ENCODE measurements around the gene UBAP1.
"Not testable (repeated sequence)": the region's sequence is repeated elsewhere in the genome, so short reads cannot be mapped to it uniquely, and the experiment has no call there.

UBAP1 gene

DNA sequence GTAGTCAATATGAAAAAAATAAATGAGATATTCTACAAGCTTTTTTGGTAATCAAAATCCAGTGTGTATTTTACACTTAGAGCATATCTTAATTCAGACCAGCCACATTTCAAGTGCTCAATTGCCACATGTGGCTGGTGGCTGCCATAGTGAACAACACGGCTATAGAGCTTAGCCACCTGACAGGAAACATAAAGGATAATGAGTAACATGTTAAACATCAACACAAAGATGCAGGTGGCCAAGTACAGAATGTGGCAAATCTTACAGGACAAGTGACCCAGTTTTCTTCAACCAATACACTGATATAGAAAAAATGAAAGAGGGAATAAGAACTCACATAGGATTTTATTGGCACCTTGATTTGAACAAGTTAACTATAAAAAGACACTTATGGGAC, 88.8 kb downstream of the UBAP1 start:
- no peak for DNase-seq

DNA sequence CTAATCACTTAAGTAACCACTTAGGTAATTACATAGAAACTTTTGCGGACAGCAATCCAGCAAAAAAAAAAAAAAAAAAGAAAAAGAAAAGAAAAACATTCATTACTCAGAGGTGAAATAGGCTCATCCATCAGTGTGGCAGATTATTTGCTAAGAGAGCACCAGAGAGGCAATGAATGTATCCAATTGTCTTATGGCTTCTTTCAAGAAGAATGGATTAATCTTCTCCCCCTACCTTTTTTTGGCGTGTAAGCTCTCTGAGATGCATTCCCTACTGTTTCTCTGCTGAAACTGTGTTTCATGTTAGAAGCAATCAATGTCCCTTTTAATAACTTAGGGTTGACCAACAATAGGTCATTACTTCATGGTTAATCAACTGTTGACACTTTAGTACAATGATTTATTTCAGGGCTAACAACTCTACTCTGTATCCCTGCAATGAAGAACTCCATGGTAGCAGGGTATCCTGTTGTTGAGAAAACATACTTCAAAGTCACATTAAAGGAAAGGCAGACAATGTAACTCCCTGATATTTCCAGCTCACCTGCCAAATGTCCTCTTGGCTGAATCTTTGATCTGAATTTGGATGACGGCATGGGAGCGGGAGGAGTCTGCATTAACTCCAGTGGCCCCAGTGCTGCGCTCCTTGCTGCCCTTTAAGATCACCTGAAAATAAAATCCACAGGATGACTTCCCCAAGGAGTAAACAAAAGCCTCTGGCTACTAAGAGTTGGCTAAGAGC, 92.6 kb downstream of the UBAP1 start:
- no peak for DNase-seq

DNA sequence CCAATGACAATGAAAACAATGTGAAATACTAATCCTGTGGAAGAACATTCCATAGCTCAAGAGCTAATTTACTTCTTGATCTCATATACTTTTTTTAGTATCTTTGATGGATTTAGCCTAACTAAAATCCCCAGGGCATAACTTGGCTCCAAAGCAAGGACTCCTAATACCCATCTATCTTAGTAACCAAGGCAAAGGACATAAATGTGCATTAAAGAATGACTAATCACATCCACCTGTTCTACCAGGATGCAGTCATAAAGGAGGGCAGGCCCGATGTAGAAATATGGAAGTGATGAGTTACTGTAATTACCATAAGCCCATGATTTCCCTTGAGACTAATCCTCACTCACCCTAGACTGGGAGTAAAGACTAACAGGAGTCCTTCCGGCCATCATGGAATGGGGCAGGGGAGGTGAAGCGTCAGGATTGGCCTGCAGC, 93.3 kb downstream of the UBAP1 start:
- DNase-seq = no peak

DNA sequence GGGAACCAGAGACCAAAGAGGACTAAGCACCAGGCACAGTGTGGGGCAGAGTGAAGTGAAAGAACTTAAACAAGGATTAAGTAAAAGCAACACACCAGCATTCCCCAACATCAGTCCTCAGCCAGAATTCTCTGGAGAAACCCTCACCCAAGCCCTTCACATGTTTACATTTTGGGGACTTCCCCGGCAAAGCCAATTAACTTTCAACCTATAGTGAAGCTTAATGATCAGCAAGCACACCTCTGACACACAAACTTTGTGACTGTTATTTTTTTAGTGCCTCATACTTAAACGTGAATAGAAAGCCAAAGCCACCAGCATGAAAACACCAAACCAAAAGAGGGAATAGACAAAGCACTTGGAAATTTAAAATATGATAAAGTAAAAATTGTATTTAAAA, 94.7 kb downstream of the UBAP1 start:
- not testable (repeated sequence) for DNase-seq

DNA sequence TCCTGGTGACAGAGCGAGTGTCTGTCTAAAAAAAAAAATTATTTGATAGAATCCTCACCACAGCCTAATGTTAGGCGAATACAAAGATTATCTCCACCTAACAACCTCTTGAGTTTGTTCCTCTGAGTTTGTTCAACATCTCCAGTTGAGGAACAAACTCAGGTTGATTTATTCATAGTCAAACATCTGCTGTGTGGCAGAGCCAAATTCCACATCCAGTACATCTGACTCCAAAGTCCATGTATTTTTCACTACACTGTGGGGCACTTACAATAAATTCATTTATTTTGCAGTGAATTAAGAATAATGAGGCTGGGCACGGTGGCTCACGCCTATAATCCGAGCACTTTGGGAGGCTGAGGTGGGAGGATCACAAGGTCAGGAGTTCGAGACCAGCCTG, 97.0 kb downstream of the UBAP1 start:
- no peak for DNase-seq

DNA sequence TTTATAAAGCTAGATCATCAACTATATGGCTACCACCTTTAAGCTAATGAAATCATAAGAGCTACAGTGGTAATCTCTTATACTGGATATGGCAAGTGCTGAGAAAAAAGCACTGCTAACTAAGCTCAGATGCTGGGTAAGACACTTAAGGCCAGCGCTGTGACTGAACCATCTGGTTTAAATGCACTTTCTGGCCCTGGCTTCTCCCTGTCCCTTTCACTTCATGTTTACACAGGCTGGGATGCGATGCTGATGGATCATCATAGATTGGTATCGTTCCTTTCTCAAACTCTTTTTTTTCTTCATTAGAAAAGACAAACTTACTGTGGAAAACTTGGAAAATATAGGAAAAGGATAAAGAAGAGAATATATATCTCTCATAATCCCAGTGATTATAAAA, 97.9 kb downstream of the UBAP1 start:
- no peak for DNase-seq

DNA sequence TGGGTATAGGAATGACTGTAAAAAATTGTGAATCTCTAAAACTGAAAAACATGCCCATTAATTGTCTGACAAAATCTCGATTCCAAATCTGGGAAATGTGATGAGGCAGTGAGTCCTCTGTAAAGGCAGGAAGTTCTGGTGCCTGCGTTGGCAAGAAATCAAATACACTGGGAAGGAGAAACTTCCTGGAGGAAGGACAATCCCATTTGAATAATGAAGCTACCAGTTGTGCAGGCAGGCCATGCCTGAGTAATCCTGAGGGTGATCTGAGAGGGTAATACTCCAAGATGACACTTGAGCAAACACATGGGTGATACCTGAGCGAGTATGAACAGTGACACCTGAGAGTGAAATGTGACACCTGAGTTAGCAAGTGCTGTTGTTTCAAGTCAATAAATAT, 100.6 kb downstream of the UBAP1 start:
- no peak for DNase-seq

DNA sequence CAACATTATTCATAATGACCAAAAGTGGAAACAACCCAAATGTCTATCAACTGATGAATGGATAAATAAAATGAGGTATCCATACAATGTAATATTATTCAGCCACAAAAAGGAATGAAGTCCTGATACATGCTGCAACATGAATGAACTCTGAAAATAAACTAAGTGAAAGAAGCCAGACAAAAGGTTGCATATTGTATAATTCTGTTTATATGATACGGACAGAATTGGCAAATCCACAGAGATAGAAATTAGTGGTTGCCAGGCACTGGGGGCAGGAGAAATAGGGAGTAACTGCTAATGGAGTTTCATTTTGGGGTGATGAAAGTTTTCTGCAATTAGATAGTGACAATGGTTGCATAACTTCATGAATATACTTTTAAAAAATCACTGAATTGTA, 103.3 kb downstream of the UBAP1 start:
- no peak for DNase-seq

DNA sequence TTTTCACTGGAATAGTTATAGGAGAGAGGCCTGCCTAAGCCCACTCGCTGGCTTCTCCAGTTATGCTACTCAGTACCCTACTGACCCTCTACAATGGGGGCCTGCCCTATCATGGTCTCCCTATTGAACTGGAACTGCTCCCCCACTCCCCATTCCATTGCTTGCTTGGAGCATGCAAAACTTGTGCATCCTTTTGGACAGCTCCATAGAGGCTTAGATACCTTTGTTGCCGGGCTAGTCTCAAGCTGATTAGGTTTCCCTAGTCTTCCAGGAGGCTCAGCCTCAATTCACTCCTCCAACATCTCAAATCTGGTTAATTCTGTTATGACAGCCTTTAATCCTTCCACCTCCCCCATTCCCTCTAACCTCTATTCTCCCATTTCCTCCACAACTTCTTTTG, 110.3 kb downstream of the UBAP1 start:
- DNase-seq = no peak

DNA sequence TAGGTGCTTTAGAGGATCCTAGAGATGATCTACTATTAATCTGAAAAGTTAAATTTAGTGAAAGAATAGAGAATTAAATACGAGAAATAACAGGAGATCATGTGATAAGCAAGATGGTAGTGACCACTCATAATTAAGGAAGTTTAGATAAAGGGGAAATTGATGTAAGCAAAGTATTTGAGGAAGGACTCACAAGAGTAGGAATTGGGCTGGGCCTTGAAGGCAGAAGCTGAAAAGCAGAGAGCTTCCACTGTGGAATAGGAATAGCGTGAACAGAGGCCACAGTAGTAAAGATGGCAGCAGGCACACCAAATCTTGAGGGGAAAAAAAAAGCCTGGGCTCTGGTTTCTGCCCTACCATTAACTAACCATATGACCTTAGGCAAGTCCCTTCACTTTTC, 112.2 kb downstream of the UBAP1 start:
- no peak for DNase-seq

DNA sequence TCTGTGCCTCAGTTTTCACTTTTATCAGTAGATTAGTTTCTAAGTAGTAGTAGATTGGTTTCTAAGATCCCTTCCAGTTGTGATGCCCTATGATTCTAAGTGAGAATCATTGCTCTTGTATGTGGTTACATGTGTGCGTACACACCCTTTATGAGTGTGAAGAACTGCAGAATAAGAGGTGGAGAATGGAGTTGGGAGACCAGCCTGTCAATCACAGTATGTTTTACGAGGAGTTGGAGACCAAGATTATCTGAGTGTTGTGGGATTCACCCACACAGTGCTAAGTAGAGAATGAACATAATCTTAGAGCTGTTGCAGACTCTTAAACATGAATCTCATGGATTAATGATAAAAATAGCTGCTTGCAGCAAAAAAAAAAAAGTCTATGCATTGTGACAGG, 112.6 kb downstream of the UBAP1 start:
- DNase-seq = no peak

DNA sequence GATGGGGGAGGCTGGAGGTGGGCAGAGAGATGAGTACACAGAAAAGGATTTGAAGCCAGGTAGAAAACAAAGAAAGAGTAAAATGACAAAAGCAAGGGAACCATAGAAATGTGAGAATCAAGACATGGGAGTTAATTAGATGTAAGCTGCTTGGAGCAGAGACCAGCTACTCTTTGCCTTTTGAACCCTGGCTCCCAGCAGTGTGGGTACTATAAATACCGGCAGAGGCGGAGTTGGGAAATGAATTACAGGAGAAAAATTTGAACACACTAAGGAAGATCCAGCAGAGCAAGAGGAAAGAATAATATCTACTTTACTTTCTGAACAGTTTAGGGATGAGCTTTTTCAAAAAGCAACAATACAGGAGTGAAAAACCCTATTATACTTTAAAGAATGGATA, 113.7 kb downstream of the UBAP1 start:
- DNase-seq = no peak

DNA sequence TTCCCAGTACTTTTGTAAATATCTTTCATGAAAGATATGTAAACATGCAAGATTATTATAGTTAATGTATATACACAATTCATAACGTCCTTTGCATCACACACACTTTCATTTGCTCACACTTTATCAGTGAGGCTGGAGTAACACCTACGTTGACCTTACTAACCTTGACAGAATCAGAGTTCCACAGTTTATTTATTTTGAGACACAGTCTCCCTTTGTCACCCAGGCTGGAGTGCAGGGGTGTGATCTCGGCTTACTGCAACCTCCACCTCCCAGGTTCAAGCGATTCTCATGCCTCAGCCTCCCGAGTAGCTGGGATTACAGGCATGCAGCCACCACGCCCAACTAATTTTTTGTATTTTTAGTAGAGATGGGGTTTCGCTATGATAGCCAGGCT, 122.2 kb downstream of the UBAP1 start:
- DNase-seq = not testable (repeated sequence)

Measured in CD4-positive, alpha-beta T cell treated with Interleukin-1 beta for 1 hour (primary cell).